GM12892 (cell line): Measurements from ENCODE around the gene KAT7.

ENCODE experiments used
- POLR2A ChIP-seq: IDR thresholded peaks from 2 replicates; pipeline ENCODE4 v1.6.1; 2011; ENCODE audit warnings: low read depth, low read length, control low read depth
- POLR2AphosphoS5 ChIP-seq: IDR thresholded peaks from 2 replicates; pipeline ENCODE4 v1.6.1; 2011; ENCODE audit warnings: low read depth, low read length, control low read depth

DNA sequence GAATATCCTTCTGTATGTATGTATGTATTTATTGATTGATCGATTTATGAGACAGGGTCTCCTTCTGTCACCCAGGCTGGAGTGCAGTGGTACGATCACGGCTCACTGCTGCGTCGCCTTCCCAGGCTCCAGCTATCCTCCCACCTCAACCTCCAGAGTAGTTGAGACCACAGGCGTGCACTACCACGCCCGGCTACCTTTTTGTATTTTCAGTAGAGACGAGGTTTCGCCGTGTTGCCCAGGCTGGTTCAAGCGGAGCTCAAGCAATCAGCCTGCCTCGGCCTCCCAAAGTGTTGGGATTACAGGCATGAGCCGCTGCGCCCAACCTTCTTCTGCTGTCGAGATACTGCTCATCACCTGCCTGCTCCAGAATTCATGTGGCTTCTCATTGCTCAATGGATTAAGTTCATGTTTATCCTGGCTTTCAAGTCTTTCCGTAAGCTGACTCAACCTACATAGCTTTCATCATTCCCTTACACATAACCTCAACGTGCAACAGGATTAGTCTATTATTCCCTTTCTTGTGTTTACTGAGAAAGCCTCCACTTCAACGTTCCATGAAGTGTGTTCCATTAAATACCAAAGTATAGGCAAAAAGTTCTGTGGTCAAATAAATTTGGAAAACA is 45.8 kb downstream of the KAT7 start:
- TF ChIP-seq POLR2AphosphoS5 (no peak), POLR2A (no peak)
